NCI-H1092 treated with DMSO at 0.1 percent for 48 hours (cell line): Measurements from ENCODE around the gene TTK.

Source experiments
- DNase-seq: peaks from one replicate; lab custom pipeline; 2025; lab: John Stamatoyannopoulos, UW

TTK gene

DNA sequence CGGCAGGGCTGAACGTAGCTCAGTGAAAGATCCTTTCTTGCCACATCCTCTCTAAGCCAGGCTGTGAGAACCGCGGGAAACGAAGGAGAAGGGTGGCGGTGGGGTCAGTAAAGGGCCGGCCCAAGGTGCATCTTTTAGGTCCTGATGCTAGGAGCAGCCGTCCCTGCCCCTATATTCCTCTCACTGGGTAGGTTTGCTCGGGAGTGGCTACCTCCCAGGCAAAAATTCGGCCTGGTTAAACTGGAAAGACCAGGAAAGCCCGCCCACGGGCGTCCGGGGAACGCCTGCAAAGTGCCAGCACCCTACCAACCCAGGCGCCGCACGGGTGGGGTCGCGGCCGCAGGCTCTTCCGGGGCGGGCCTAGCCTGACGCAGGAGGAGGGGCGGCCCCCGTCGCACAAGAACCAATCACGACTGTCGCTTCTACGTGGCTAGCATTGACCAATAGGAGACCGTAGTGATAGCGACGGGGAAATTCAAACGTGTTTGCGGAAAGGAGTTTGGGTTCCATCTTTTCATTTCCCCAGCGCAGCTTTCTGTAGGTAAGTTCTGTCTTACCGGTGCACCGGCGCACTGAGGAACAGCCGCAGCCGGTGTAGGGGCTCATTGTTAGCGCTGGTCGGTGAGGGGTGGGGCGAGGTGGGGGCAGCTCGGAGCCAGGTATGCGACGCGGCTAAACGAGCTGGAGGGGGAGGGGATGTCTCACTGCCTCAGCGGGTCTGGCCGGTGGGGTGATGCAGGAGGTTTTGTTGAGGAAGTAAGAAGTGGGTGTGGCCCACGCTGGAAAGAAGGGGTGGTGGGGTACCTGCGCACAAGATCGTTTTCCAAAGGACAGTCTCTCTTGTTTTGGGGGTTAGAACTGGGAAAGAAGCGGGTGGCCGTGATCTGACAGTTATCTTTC lies at the start of gene TTK:
Gene TTK, plus strand, starts transcription at position 477 of the 900 bp plus-strand sequence. CDS start 1,195 bp downstream, outside the sequence.
- DNase-seq = peak; percentile 91

DNA sequence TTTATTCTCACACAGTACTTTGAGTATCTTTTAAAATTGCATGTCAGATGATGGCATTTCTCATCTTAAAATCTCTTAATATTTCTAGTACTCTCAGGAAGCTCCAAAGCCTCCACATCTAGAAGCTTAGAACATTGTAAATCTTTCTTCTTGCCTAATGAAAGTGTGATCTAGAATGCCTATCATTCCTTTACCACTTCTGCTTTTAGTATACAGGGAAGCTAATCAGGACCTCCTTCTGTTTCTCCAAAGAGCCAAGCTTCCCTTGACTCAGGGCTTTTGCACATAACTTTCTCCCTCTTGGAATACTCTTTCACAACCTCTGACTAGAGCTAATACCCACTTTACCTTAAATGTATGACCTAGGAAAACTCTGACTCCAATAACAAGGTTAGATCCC lies 49.6 kb upstream of the TTK start:
- no peak for DNase-seq

DNA sequence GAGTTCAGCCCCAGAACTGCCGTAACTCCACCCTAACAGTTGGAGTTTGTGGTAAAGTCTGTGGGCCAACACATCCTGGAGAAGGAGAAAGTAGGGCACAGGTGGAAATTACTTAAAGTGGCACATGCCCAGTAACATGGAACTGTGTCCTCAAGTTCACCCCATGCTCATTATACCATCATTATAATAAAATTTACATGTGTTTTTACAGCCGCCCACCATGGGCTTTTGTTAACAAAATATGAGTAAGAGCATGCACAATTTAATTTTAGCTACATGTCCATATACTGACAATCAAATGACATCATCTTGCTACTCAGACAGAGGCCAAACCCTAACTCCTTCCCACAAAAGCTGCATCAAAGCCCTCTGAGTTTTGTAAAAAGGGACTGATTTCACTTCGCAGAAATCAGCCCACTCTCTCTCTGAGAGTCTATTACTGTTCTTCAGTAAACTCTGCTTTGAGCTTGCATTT lies 39.8 kb upstream of the TTK start:
- DNase-seq = no peak

DNA sequence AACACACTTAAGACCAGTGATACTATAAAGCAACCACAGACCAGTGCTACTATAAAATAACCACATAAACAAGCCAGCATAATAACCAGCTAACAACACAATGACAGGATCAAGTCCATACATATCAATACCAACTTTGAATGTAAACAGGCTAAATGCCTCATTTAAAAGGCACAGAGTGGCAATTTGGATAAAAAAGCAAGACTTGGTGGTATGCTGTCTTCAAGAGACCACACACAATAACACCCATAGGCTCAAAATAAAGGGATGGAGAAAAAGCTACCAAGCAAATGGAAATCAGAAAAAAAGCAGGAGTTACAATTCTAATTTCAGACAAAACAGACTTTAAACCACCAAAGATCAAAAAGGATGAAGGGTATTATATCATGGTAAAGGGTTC lies 37.3 kb upstream of the TTK start:
- DNase-seq = no peak

DNA sequence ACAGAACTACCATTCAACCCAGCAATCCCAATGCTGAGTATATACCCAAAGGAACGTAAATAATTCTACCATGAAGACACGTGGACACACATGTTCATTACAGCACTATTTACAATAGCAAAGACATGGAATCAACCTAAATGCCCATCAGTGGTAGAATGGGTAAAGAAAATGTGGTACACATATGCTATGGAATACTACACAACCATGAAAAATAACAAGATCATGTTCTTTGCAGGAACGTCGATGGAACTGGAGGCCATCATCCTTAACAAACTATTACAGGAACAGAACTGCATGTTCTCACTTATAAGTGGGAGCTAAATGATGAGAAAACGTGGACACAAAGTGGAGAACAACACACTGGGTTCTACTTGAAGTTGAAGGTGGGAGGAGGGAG lies 34.7 kb upstream of the TTK start:
- DNase-seq = no peak

DNA sequence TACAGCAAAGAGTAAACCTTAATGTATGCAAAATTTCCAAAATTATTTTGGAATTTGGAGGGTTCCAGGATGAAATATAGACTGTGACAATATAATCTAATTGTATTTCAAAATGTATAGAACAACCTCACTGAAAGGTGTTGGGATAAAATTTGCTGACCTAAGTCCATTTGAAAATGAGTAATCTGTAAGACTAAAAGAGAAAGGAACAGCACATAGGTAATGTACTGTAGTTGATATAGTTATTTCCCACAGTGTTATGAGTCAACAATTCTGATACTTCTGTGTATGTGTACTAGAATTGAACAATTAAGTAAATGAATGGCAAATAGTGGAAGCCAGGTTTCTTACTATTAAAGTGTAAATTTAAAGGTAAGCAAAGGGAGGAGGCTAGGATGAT lies 33.3 kb upstream of the TTK start:
- no peak for DNase-seq

DNA sequence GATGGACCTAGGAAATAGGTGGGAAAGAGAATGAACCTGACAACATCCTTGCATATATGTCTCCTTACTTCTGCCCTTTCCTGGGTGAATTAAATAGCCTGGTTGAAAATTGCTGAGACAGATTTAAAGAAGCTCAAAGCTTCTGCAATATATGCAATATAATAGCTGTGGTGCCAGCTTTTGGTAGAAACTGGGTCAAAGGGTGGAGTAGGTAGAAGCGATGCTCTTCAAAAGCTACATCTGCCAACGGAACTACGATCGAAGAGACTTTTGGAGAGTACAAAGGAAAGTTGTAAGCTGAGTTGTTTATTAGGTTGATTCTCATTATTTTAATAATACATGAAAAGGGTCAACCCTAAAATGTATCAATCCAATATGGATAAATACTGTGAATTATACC lies 22.8 kb upstream of the TTK start:
- DNase-seq = no peak

DNA sequence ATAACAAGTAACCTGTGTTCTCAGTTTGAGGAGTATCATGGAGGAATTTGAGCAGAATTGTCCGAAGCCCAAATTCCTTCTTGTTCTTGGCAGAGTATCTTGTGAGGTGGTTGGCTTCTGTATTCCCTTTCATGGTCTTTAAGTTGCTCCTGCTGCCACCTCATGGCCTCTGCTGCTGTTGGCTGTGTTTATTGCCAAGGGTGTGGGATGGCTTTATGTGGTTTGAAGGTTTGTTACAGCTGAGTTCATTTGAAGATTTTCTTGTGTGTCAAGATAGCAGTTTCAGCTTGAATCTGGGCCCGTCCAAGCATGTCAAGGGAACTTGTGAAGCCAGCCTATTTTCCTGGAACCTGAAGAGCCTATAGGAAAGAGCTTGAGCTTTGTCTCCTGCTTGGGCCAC lies 20.2 kb upstream of the TTK start:
- DNase-seq = no peak

DNA sequence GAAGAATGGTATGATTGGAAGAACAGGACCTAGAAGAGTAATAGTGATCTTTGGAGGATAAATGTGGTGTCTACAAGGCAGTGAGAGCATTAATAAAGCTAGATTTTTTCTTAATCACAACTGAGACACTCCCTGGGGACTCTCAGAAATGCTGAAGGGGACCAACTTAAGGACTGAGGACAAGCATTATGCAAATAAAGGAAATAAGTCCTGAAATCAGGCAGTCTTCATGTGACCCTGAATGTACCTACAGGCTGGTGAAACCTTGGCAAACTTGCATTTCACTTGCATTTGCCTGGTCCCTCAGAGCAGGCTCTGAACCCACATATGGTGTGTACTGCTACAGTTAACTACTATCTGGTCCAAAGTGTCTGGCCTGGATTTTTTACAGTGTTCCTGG lies 19.3 kb upstream of the TTK start:
- no peak for DNase-seq

DNA sequence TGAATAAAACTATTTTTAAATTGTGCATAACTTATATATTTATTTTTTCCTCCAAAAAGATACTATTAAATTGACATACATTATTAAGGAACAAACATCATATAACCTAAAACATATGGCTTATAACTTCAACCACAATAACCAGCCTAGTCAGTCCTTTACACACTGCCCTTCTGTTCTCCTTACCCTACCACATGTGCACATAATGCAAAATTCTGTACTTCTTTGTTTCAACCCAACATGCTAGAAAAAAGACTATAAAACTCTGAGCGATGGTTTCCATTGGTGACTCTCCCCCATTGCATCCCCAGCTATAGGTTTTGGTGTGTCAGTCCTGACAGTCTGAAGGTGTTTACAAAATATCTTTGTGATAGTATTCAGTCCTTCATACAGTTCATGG lies 14.8 kb upstream of the TTK start:
- DNase-seq = no peak

DNA sequence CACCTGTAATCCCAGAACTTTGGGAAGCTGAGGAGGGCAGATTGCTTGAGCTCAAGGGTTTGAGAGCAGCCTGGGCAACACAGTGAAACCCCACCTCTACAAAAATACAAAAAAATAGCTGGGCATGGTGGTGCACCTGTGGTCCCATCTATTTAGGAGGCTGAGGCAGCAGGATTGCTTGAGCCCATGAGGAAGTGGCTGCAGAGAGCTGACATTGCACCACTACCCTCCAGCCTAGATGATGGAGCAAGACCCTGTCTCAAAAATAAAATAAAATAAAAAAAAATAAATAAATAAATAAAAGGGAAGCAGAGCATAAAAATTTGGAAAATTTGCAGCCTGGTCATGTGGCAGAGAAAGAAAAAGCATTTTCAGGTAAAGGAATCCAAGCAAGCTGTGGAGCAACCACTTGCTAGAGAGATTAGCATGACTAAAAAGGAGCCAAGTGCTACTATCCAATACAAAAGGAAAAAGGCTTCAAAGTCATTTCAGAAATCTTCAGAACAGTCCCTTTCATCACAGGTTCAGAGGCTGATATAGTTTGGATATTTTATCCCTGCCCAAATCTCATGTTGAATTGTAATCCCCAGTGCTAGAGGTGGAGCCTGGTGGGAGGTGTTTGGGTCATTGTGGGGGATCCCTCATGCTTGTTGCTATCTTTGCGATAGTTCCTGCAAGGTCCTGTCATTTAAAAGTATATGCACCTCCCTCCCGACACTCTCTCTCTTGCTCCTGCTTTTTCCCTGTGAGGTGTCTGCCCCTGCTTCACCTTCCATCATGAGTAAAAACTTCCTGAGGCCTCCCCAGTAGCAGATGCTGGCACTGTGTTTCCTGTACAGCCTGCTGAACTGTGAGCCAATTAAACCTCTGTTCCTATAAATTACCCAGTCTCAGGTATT lies 11.2 kb upstream of the TTK start:
- no peak for DNase-seq

DNA sequence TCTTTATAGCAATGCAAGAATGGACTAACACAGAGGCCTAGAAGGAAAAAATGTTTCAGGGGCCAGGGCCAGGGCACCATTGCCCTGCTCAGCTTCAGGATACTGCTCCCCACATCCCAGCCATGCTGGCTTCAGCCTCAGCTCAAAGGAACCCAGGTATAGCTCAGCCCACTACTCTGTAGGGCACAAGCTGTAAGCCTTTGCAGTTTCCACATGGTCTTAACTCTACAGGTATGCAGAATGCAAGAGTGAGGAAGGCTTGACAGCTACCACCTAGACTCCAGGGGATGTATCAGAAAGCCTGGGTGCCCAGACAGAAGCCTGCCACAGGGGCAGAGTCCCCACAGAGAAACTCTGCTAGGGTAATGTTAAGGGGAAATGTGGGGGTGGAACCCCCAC lies 10.5 kb upstream of the TTK start:
- no peak for DNase-seq

DNA sequence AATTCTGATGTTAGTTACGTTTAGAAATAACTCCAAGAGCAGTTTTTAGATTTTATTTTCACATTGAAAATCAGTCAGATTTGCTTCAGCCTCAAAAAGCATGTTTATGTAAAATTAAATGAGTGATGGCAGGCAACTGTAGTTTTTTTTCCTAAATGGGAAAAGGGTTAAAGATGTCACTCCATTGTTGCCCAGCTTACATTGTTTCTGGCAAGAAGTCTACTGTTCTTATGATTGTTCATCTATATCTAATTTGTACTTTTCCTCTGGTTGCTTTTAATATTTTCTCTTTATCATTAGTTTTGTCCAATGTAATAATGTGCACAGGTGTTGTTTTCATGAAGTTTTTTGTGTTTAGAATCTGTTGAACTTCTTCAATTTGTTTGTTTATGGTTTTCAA lies 6.7 kb upstream of the TTK start:
- no peak for DNase-seq

DNA sequence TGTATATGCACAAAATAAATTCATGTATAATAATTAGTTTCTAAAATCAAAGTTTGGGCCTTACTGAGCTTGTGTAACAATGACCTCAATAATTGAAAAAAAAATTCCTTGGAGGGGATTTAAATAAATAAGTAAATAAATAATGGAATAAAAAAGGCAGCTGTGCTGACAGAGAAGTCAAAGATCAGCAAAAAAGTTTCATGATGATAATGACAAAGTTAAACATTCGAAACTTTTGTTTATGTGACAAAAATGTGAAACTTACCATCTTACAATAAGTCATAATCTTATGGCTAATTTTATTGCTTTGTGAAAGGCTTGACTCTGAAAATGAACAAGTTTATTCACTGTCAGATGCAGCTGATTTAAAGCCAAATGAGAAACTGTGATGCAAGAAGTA lies 3.1 kb upstream of the TTK start:
- DNase-seq = no peak

DNA sequence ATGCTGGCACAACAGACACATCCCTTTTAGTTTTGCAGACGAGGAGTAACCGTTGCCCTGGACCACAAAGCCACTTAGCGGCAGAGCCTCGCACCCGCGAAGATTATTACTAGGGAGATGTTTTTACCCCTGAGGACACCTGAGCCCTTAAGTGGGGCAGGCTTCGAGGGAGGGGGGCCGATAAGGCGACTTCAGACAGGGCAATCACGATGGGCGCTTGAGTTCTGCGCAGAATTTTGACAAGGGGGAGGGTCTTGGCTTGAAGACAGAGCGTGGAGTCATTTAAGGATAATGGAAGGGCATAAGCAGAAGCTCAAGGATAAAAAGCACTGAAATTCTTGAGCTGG lies 650 bp upstream of the TTK start:
- DNase-seq = peak; percentile 44

DNA sequence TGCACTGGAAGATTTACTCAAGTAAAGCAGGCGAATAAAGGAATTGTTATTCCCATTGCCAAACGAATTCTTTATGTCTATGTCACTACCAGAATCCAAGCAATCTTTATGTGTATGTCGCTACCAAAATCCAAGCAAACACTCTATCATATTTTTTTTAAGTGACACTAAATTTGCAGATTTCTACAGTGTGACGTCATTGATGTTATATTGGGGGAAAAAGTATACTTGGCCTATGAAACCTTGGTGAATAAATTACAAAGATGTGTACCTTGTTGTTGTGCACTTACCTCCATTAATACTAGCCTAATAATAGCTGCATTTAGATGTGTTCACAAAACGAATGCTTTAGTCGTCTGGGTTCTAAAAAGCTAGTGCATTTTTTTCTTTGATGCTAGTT lies 957 bp downstream of the TTK start:
- no peak for DNase-seq

DNA sequence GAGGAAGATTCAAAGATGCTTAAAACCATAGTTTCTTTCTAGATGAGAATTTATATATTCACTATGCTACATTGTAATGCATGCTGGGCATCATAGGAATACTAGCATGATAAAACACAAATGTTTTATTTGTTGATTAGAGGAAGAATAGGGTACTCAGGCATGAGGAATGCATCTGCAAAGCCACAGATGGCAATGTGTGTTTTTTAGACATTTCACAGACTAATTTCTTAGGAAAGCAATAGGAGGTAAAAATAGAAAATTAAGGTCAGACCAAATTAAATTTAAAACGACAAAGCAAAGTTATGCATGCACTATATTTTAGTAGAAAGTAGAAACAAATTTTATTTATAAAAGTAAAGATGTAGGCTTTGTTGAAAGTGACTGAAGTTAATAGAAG lies 2.1 kb downstream of the TTK start:
- DNase-seq = no peak

DNA sequence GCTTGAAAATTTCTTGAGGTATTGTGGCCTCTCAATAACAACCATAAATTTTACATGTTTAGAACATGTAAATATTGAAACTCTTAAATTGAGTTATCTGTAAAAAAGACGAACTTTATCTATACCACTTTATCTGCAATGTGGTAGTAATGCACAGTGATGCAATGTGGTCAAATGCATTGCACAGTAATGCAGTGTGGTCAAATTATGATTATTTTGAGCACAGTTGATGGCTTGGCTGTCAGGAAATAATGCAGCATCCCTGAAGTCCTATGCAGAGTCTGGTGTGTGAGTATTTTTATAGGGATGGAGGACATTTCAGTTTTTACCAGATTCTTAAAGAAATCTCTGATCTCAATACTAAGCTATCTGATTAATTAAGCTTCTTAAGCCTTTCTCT lies 5.1 kb downstream of the TTK start:
- no peak for DNase-seq

DNA sequence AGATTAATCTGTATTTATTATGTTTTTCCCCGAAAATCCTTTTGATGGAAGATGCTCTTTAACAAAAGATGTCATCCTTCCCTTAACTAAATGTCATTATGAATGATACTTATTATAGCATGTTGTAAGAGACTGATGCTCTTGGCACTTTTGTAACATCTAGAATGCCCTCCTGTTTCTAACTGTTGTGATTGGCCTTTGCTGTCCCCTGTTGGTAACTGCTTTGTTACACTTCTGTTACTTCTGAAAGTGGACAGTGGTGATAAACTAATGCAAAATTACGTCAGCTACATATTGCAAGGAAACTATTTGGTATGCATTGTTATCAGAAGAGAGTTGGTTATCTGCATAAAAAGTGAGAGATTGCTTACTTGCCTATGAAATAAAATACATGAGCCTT lies 5.8 kb downstream of the TTK start:
- no peak for DNase-seq

DNA sequence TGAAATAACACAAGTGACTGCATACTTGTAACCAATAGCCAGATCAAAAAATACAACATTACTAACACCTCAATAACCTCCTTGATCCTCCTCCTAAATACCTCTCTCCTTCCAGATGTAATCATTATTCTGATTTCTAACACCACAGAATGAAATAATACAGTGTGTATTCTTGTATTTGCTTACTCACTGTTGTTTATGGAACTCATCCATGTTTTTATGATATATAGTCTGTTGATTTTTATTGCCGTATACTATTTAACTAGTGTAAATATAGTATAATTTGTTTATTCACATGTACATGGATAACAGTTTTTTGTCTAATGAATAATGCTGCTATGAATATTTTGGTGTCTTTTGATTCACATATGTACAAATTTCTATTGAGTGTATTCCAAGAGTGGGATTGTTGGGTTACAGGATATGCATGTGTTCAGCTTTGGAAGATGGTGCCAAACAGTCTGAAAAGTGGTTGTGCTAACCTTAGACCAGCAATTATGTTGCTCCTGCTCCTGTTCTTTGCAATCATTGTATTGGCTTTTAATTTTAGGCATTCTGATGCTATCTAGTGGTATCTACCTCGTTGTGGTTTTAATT lies 11.5 kb downstream of the TTK start:
- DNase-seq = no peak

DNA sequence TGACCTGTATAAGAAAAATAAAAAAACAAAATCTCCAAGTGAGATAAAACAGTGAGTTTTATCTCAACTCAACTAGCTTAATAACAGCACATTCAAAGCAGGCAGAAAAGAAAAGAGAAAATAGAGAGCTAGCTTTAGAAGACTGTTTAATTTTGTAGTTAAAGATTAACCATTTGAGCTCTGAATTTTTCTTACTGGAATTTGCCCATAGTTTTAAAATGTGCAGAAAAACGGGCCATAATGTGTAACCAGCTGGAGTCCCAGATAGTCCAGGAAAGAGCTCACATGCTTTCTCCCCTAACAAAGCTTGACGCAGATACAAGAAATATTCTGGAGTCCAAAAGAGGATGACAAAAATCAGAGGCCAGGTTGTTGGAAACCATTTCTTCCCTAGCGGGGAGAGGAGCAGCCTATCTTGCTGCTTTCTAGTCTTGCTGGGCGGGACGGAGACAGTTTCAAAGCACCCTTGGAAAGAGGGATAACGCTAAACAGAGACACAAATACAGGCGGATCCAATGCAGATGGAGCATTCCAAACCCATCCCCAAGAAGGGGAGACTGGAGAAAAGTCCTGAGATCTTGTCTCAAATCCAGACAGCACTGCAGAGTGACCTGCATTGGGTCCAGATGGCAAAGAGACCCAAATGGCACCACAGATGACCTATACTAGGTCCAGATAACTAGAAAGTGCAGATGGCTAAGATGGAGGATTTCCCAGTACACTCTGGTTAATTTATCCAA lies 16.1 kb downstream of the TTK start:
- DNase-seq = no peak

DNA sequence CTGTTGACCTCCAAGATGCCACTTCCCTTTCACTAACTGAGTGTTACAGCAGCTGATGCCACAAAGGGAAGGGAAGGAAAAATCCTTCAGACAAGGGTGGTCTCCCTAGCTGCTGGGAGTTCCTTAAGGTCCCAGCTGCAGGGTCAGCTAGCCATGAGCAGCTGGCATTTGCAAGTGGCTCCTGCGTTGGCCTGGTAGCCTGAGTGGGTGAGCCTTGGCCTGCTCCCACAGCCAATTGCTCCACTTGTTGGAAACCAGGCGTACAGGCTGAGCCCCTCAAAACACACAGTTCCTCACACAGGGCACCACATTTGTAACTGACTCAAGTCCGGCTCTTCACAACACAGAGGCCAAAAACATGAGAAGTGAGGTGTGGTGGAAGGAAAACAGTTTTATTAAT lies 16.7 kb downstream of the TTK start:
- no peak for DNase-seq
